MCF 10A (cell line): ENCODE measurements around the gene ZBTB5. TPM values are rescaled to one million over a fixed set of nuclear protein-coding genes. Genes with fewer than 3 reads are reported as not detected.
A peak's percentile ranks its signal among the peaks of the same experiment; 100 is the strongest.

Source experiments
- BruUV-seq: library from RNA; stranded (reverse); fragments of 400-500 nt; replicated peaks from 2 replicates; lab custom pipeline; 2021; lab: Mats Ljungman, UMichigan
- CTCF ChIA-PET: fragments of 300-600 bp; sonication (Branson Sonifier 250); formaldehyde crosslinking; extraction: SDS; loops from one replicate; lab custom pipeline; 2021; ENCODE audit warnings: antibody characterized with exemption, inconsistent platforms; lab: Yijun Ruan, JAX
- POLR2A ChIA-PET: fragments of 300-600, 350-650 bp; sonication (Branson Sonifier 250); formaldehyde crosslinking; extraction: SDS; loops from one replicate; lab custom pipeline; 2020; ENCODE audit warnings: antibody characterized with exemption, inconsistent platforms; lab: Yijun Ruan, JAX
- DNase-seq: peaks from one replicate; pipeline ENCODE4 v3.0.0-alpha.2; 2018; ENCODE audit not compliant: unreplicated experiment
- H3K27ac Mint-ChIP-seq: one replicate; pipeline ENCODE4 v1.8.0; 2022; ENCODE audit warnings: mild to moderate bottlenecking, low read depth, mixed read lengths; ENCODE audit not compliant: unreplicated experiment
- H3K27me3 Mint-ChIP-seq: one replicate; pipeline ENCODE4 v1.8.0; 2022; ENCODE audit warnings: mixed read lengths; ENCODE audit not compliant: insufficient read depth, unreplicated experiment
- H3K36me3 Mint-ChIP-seq: one replicate; pipeline ENCODE4 v1.8.0; 2022; ENCODE audit warnings: mild to moderate bottlenecking, moderate library complexity, mixed read lengths; ENCODE audit not compliant: insufficient read depth, unreplicated experiment
- H3K4me1 Mint-ChIP-seq: one replicate; pipeline ENCODE4 v1.8.0; 2022; ENCODE audit warnings: mixed read lengths; ENCODE audit not compliant: insufficient read depth, unreplicated experiment
- H3K4me3 Mint-ChIP-seq: one replicate; pipeline ENCODE4 v1.8.0; 2022; ENCODE audit warnings: mild to moderate bottlenecking, moderate library complexity, mixed read lengths; ENCODE audit not compliant: unreplicated experiment
- H3K9me3 Mint-ChIP-seq: one replicate; pipeline ENCODE4 v1.8.0; 2022; ENCODE audit warnings: mixed read lengths; ENCODE audit not compliant: unreplicated experiment
- intact Hi-C: fragments of 100-400 bp; cut with micrococcal nuclease; formaldehyde crosslinking; loops from 2 replicates; pipeline ENCODE4 v1.14.1; 2022
- total RNA-seq: library from RNA; stranded (reverse); gene quantifications from 2 replicates; pipeline ENCODE4 v1.2.3, GENCODE V29; 2022
- TF ChIP-seq, protein P1 (sequence below): fragments of 200-600 bp; IDR thresholded peaks from one replicate; pipeline ENCODE4 v1.8.0; 2022; ENCODE audit warnings: antibody characterized with exemption, mild to moderate bottlenecking; ENCODE audit not compliant: unreplicated experiment

ZBTB5 gene
- total RNA-seq, 1 experiment from 2014 or later: 9.0 TPM

DNA sequence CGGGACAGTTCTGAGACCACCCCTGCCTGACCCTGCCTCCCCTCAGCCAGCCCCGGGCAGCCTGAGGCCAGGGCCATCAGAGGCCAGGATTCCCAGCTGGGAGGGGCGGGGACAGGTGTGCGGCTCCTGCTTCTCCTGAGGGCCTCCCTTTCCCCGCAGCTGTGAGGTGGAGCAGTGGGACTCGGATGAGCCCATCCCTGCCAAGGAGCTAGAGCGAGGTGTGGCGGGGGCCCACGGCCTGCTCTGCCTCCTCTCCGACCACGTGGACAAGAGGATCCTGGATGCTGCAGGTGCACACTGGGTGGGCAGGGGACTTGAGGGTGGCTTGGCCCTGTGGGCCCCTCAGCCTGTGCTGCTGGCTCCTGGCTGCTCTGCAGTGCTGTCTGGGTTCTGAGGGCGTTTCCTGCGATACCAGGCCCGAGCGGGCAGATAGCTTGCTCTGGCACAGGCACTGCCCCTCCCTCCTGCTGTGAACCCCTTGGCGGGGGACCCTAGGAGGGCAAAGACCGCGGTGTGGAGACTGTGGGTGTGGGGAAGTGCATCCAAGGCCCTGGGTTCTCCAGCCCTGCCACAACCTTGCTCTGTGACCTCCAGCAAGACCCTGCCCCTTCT, 40.5 kb downstream of the ZBTB5 start:
- ChIA-PET POLR2A (interaction anchor here (0.6 to 4.8 kb wide), 4 partner anchors 12 to 40 kb away, joined by 3 to 61 read pairs (median 20); partner anchors contain the start of gene ZBTB5), CTCF (interaction anchor here (0.6 to 2.7 kb wide), 2 partner anchors 10 to 326 kb away, joined by 3 to 26 read pairs; no protein-coding TSS in a partner anchor)
- no TSS peak for BruUV-seq
- H3K27ac Mint-ChIP-seq: no peak overlapping the region
- H3K4me3 Mint-ChIP-seq: peak overlapping the region; percentile 92
- H3K36me3 Mint-ChIP-seq: peaks cover 35% of the 10 kb centered on the region
- DNase-seq: no peak
- no peaks in the 10 kb centered on the region for H3K27me3 Mint-ChIP-seq
- H3K4me1 Mint-ChIP-seq: peaks cover 13% of the 10 kb centered on the region
- intact Hi-C loops: loop anchor here (5.0 kb wide), 1 partner anchor 38 kb away; no protein-coding TSS in a partner anchor
- TF ChIP-seq, protein P1, sequence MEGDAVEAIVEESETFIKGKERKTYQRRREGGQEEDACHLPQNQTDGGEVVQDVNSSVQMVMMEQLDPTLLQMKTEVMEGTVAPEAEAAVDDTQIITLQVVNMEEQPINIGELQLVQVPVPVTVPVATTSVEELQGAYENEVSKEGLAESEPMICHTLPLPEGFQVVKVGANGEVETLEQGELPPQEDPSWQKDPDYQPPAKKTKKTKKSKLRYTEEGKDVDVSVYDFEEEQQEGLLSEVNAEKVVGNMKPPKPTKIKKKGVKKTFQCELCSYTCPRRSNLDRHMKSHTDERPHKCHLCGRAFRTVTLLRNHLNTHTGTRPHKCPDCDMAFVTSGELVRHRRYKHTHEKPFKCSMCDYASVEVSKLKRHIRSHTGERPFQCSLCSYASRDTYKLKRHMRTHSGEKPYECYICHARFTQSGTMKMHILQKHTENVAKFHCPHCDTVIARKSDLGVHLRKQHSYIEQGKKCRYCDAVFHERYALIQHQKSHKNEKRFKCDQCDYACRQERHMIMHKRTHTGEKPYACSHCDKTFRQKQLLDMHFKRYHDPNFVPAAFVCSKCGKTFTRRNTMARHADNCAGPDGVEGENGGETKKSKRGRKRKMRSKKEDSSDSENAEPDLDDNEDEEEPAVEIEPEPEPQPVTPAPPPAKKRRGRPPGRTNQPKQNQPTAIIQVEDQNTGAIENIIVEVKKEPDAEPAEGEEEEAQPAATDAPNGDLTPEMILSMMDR: no peak
- H3K9me3 Mint-ChIP-seq: no peaks in the 10 kb centered on the region

DNA sequence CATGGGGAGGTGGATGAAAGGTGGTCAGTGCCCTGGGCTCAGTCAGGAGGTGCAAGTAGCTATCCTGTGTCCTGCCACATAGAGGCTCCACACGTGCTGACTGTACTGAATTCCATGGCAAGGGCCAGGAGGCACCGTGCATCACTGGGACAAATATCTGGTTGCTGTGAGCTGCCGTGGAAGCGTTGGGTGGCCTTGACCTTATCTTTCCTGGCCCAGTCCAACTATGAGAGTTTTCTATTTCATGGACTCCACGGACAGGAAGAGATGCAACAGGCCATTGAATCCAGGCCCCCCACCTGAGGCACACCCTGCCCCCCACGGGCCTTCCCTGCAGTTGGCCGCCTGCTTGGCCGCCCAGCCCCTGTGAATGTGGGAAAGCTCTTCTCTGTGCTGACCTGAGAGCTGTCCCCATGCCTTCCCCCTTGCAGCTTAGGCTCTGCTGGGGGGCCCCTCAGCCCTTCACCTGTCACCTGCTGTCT, 41.0 kb downstream of the ZBTB5 start:
- peaks cover 13% of the 10 kb centered on the region for H3K4me1 Mint-ChIP-seq
- peak overlapping the region; percentile 92 for H3K4me3 Mint-ChIP-seq
- ChIA-PET POLR2A (interaction anchor here (0.6 to 4.8 kb wide), 3 partner anchors 11 to 40 kb away, joined by 3 to 61 read pairs (median 37); partner anchors contain the start of gene ZBTB5), CTCF (interaction anchor here (0.6 to 2.7 kb wide), 2 partner anchors 9 to 326 kb away, joined by 3 to 26 read pairs; no protein-coding TSS in a partner anchor)
- no peaks in the 10 kb centered on the region for H3K9me3 Mint-ChIP-seq
- intact Hi-C loops: loop anchor here (5.0 kb wide), 1 partner anchor 38 kb away; no protein-coding TSS in a partner anchor
- peaks cover 35% of the 10 kb centered on the region for H3K36me3 Mint-ChIP-seq
- peak overlapping the region; percentile 96 for H3K27ac Mint-ChIP-seq
- DNase-seq: no peak
- no TSS peak for BruUV-seq
- H3K27me3 Mint-ChIP-seq: no peaks in the 10 kb centered on the region
- TF ChIP-seq, protein P1: no peak

DNA sequence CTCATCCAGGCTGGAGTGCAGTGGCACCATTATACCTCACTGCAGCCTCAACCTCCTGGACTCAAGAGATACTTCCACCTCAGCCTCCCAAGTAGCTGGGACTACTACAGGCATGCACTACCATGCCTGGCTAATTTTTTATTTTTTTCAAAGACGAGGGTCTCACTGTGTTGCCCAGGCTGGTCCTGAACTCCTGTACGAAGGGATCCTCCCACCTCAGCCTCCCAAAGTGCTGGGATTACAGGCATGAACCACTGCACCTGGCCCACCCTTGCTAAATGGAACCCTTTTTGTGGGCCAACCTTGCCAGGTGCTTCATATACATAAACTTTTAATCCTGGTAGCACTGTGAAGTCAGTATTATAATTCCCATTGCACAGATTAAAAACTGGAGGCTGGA, 41.7 kb downstream of the ZBTB5 start:
- DNase-seq: no peak
- Mint-ChIP-seq H3K4me1 (peaks cover 20% of the 10 kb centered on the region), H3K27ac (peak overlapping the region; percentile 96), H3K9me3 (no peaks in the 10 kb centered on the region), H3K4me3 (peak overlapping the region; percentile 92), H3K27me3 (no peaks in the 10 kb centered on the region), H3K36me3 (peaks cover 33% of the 10 kb centered on the region)
- intact Hi-C loops: loop anchor here (5.0 kb wide), 1 partner anchor 39 kb away; no protein-coding TSS in a partner anchor
- POLR2A ChIA-PET: interaction anchor here (1.2 to 4.8 kb wide), 4 partner anchors 11 to 41 kb away, joined by 3 to 61 read pairs (median 20); partner anchors contain the start of gene ZBTB5
- TF ChIP-seq, protein P1: no peak
- CTCF ChIA-PET: interaction anchor here (0.6 to 2.7 kb wide), 3 partner anchors 8 to 215 kb away, joined by 3 to 26 read pairs (median 4); no protein-coding TSS in a partner anchor
- BruUV-seq: no TSS peak
